Endothelial cell (in vitro differentiated cells): Measurements from ENCODE around the gene SGMS1. TPM values are rescaled to one million over a fixed set of nuclear protein-coding genes. Genes with fewer than 3 reads are reported as not detected.

ENCODE experiments used
- DNase-seq: peaks from one replicate; pipeline ENCODE4 v3.0.0; 2021; ENCODE audit warnings: low spot score
- H3K27ac Mint-ChIP-seq: one replicate; pipeline ENCODE4 v1.8.0; 2021; ENCODE audit warnings: mixed read lengths, inconsistent platforms; ENCODE audit not compliant: unreplicated experiment
- H3K27me3 Mint-ChIP-seq: one replicate; pipeline ENCODE4 v1.8.0; 2021; ENCODE audit warnings: mild to moderate bottlenecking, moderate library complexity, mixed read lengths, inconsistent platforms; ENCODE audit not compliant: unreplicated experiment
- H3K36me3 Mint-ChIP-seq: one replicate; pipeline ENCODE4 v1.8.0; 2021; ENCODE audit warnings: mild to moderate bottlenecking, low read depth, mixed read lengths, inconsistent platforms; ENCODE audit not compliant: unreplicated experiment
- H3K4me1 Mint-ChIP-seq: one replicate; pipeline ENCODE4 v1.8.0; 2021; ENCODE audit warnings: mild to moderate bottlenecking, mixed read lengths, inconsistent platforms; ENCODE audit not compliant: unreplicated experiment
- H3K4me3 Mint-ChIP-seq: one replicate; pipeline ENCODE4 v1.8.0; 2021; ENCODE audit warnings: mild to moderate bottlenecking, mixed read lengths, inconsistent platforms; ENCODE audit not compliant: unreplicated experiment
- H3K9me3 Mint-ChIP-seq: one replicate; pipeline ENCODE4 v1.8.0; 2021; ENCODE audit warnings: mixed read lengths, inconsistent platforms; ENCODE audit not compliant: unreplicated experiment
- total RNA-seq: library from RNA; stranded (reverse); fragmentation: NEBNext Ultra II Directional; extraction: Animal tissue kit (Norgen Biotek cat#: 25700); gene quantifications from one replicate; pipeline ENCODE4 v1.2.1, GENCODE V29; 2021; ENCODE audit not compliant: unreplicated experiment
- TF ChIP-seq, protein P1 (sequence below): fragments of 200-600 bp; sonication (generic); IDR thresholded peaks from one replicate; pipeline ENCODE4 v1.5.0; 2021; ENCODE audit warnings: antibody characterized with exemption; ENCODE audit not compliant: unreplicated experiment

Gene SGMS1
- total RNA-seq, 1 donor from 2014 or later = 12.4 TPM

DNA sequence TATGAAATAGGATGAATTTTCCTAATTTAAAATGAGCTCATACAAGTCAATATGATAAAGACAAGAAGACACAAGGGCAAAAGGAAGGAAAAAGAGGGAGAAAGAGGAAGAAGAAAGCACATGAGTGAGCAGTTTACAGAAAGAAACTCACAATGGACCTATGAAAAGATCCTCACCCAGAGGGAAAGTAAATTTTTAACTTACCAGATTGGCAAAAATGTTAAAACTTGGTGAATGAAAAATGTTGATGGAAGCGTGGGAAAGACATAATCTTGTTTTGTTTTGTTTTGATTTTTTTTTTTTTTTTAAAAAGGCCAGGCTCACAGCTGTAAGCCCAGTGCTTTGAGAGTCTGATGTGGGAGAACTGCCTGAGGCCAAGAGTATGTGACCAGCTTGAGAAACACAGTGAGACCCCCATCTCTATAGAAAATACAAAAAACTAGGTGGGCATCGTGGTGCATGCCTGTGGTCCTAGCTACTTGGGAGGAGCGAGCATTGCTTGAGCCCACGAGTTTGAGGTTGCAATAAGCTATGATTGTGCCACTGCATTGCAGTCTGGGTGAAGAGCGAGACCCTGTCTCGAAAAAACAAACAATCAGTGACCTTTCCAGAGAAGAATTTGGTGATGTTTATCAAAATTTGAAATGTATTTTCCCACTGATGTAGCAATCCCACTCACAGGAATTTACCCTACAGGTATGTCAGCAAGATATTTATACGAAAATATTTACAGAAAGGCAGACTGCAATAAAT lies 219.6 kb downstream of the SGMS1 start:
- Mint-ChIP-seq H3K4me1 (peaks cover 12% of the 10 kb centered on the region), H3K27me3 (peaks cover 4% of the 10 kb centered on the region), H3K36me3 (no peaks in the 10 kb centered on the region), H3K4me3 (no peak overlapping the region), H3K9me3 (no peaks in the 10 kb centered on the region), H3K27ac (peak overlapping the region; percentile 20)
- DNase-seq = no peak
- TF ChIP-seq, protein P1, sequence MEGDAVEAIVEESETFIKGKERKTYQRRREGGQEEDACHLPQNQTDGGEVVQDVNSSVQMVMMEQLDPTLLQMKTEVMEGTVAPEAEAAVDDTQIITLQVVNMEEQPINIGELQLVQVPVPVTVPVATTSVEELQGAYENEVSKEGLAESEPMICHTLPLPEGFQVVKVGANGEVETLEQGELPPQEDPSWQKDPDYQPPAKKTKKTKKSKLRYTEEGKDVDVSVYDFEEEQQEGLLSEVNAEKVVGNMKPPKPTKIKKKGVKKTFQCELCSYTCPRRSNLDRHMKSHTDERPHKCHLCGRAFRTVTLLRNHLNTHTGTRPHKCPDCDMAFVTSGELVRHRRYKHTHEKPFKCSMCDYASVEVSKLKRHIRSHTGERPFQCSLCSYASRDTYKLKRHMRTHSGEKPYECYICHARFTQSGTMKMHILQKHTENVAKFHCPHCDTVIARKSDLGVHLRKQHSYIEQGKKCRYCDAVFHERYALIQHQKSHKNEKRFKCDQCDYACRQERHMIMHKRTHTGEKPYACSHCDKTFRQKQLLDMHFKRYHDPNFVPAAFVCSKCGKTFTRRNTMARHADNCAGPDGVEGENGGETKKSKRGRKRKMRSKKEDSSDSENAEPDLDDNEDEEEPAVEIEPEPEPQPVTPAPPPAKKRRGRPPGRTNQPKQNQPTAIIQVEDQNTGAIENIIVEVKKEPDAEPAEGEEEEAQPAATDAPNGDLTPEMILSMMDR = no peak

DNA sequence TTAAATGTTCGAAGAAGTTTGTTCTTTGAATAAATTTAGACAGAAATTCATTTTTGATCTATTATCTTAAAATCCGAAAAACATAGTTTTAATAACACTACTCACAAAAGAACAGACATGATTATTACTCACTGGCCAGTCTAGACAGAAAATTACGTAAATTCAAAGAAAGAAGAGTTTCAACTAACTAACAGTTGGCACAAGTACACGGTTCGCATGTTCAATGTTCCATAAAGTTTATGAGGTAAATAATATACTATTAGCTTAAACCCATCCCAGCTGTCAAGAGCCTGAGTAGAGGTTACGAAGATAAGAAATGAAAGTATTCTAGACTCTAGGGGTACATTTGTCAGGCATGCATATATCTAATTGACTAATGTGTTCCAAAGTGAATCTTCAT lies 220.7 kb downstream of the SGMS1 start:
- Mint-ChIP-seq H3K4me3 (no peak overlapping the region), H3K9me3 (no peaks in the 10 kb centered on the region), H3K36me3 (no peaks in the 10 kb centered on the region), H3K27ac (no peak overlapping the region), H3K27me3 (peaks cover 3% of the 10 kb centered on the region), H3K4me1 (peaks cover 12% of the 10 kb centered on the region)
- DNase-seq = no peak
- TF ChIP-seq, protein P1 = no peak

DNA sequence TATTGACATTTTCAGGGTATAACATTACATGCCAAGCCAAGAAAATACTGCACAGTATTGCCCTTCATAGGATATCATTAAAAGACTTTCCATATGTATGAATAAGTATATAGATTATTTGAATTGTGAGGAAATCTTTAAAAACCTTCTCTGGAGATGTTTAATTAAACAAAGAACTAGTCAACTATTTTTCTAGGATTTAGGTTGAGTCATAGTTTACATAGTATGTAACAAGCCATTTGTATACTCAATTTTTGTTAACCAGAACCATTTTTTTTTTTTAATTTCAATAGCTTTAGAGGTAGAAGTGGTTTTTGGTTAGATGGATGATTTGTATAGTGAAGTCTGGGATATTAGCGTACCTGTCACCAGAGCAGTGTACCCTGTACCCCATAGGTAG lies 221.3 kb downstream of the SGMS1 start:
- Mint-ChIP-seq H3K27ac (no peak overlapping the region), H3K9me3 (no peaks in the 10 kb centered on the region), H3K36me3 (no peaks in the 10 kb centered on the region), H3K27me3 (peaks cover 2% of the 10 kb centered on the region), H3K4me1 (peaks cover 10% of the 10 kb centered on the region), H3K4me3 (no peak overlapping the region)
- TF ChIP-seq, protein P1 = no peak
- no peak for DNase-seq

DNA sequence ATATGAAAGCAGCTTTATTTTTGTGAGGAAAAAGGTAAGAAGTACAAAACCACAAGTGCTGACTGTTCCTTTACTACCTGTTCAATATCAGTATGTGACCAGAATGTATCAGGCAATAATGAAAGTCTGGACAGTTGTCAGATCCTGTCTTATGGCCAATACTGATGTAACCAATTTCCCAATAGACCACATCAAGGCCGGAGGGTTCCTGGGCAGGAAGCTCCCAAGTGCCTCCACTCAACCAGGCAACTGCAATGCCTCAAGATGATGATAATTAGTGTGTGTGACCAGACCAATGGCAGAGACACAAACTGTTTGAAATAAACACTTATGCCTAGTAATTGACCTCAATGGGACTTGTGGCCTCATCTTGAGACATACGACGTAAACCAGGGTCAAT lies 223.1 kb downstream of the SGMS1 start:
- no peaks in the 10 kb centered on the region for H3K27me3 Mint-ChIP-seq
- DNase-seq = no peak
- H3K4me1 Mint-ChIP-seq = peaks cover 7% of the 10 kb centered on the region
- H3K36me3 Mint-ChIP-seq = no peaks in the 10 kb centered on the region
- no peak overlapping the region for H3K27ac Mint-ChIP-seq
- TF ChIP-seq, protein P1 = no peak
- no peaks in the 10 kb centered on the region for H3K9me3 Mint-ChIP-seq
- H3K4me3 Mint-ChIP-seq = no peak overlapping the region

DNA sequence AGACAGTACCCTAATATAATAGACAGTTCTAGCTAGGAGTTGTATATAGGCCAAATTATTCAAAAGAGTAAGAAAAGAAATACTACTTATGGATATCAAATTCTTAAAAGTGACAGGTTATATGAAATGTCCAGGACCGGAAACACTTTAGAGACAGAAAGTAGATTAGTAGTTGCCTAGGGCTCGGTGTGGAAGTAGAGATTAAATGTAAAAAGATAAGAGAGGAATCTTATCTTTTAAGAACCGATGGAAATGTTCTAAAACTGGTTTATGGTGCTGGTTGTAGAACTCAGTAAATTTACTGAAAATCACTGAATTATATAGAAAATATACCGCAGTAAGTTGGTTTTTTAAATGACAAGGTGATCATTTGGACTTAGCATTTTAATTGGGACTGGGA lies 224.9 kb downstream of the SGMS1 start:
- TF ChIP-seq, protein P1 = no peak
- Mint-ChIP-seq H3K4me1 (peaks cover 4% of the 10 kb centered on the region), H3K27ac (no peak overlapping the region), H3K36me3 (no peaks in the 10 kb centered on the region), H3K9me3 (no peaks in the 10 kb centered on the region), H3K4me3 (no peak overlapping the region), H3K27me3 (no peaks in the 10 kb centered on the region)
- DNase-seq = no peak
